GM18861 (cell line): ENCODE data around the gene MYT1.
"Not testable (repeated sequence)": the region's sequence is repeated elsewhere in the genome, so short reads cannot be mapped to it uniquely, and the experiment has no call there.

Experiments used
- ATAC-seq: cut with Tn5 transposase; IDR thresholded peaks from one replicate; pipeline ENCODE4 v1.9.1; 2021; ENCODE audit not compliant: unreplicated experiment

Gene MYT1

DNA sequence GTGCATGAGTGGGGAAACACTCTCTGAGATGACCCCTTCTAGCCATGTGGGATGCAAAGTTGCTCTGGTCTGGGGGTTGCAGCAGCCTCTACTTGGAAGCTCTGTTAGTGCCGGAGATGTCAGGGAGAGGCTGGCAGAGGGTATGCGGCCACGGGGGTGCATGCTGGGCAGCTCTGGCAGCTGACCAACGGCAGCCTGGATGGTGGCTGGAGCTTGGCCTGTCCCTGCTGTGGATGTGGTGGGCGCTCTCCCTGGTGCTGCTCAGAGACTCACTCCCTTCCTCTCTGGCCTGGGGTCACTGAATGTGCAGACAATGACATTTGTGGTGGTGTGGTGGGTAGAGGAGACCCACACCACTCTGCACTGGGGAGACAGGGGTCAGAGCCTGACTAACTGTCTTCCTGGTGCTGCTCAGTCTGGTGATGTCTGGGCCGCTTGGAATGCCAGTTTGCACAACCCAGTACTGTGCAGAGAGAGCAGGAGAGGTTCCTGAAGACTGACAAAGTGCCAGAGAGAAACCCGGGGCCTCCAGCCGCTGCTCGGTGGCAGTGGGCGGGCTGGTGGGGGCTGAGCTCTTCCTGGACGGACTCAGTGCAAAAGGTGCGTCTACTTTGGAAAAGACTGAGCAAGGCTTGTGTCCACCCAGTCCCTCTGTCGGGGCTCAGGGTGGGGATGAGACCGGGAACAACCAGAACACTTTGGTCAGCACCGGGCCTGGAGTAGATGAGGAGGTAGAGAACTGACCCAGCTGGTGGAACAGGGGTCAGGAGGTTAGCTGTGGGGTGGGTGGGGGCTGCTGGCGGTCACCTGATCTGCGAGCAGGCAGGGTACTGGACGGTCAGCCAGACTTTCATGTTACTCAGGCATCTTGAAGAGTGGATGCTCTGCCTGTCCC lies 2.7 kb downstream of the MYT1 start:
- ATAC-seq: no peak

GRCh38 chr20:64167676-64168075 lies 3.4 kb downstream of the MYT1 start:
- no peak for ATAC-seq

DNA sequence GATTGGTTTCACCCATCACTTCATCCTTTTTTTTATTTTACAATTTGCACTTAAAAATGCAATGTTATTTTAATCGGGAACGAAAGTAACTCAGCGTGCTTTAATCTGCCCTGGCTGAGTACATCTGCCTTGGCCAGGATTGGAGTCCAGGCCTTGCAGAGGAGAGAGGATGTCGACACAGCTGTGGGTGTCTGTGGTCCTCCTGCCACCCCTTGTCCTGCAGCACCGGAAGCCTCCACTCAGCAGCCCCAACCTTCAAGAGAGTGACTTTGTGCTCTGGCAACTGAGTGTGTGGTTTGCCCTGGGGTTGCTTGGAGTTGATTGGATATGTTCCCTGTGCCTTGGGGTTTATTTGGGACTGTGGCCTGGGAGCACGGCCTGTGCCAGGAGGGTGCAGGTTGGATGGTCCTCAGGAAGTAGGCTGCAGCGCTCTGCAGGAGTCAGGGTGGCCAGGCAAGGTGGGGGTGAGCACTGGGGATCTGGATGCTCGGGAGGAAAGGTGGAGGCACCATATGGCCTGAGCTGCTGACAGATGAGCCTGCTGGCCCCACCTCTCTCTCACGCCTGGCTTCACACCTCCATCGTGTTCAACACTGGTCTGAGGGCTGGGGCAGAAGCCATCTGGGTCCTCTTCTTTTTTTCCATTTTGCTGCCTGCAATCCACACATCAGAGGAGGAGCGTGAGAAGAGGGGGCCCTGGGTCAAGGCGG lies 4.3 kb downstream of the MYT1 start:
- no peak for ATAC-seq

DNA sequence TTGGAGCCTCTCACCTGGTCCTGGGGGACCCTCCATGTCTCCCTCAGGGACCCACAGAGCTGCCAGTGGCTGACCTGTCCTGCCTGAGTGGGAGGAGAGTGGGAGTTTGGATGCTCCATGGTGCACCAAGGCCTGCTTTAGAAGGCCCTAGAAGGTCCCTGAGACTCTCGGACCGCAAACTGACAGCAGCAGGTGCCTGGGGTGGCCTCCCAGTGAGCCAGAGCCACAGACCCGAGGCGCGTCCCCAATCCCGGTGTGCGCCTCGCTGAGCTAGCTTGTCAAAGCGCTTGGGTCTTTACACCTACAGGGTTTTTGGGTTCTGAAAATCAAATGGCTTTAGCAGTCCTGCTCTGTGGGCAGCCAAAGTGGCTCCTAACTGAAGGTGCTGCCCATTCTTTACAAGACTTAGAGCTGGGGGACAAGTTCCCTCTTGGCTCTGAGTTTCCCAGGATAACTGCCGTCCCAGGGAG lies 4.9 kb downstream of the MYT1 start:
- ATAC-seq: no peak

- ATAC-seq: no peak
These were observed 7.0 kb downstream of the MYT1 start for GRCh38 chr20:64171211-64171610.

DNA sequence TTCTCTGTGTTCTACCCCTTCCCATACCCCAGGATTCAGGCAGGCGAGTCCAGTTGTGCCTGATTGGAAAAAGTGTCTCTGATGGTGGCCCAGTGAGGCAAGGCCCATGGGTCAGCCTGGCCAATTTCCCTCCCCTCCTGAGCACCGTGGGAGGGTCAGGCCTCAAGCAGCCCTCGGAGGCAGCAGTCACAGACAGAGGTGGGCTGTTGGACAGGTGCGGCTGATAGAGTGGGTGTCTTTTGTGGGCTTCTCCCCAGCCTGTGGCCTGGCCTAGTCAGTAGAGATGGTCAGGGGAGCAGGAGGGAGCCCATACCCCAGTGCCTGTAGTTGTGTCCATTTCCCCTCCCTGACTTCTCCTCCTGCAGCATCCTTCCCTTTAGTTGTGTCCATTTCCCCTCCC lies 8.9 kb downstream of the MYT1 start:
- no peak for ATAC-seq

GRCh38 chr20:64176551-64176950 lies 12.3 kb downstream of the MYT1 start:
- no peak for ATAC-seq

DNA sequence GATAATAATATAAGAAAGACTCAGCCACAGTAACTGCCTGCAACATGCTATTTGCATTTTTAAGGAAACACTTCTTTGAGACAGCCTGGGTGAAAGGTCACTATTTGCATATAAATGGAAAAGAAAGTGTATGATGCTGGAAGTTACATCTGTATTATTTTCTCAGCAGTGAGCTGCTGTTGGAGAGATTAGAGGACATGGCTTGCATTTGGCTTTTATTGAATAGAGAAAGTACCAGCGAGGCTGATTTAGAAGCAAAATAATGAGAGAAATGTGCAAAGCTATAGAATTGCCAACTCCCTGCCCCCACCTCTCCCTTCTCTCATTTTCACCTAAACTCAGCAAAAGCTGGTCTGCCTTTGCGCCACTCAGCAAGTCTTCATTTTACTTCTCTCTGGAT lies 12.7 kb downstream of the MYT1 start:
- ATAC-seq: no peak

GRCh38 chr20:64177384-64177783 lies 13.1 kb downstream of the MYT1 start:
- ATAC-seq: no peak

GRCh38 chr20:64177787-64178186 lies 13.5 kb downstream of the MYT1 start:
- no peak for ATAC-seq

GRCh38 chr20:64178925-64179324 lies 14.7 kb downstream of the MYT1 start:
- not testable (repeated sequence) for ATAC-seq

GRCh38 chr20:64179805-64180204 lies 15.6 kb downstream of the MYT1 start:
- ATAC-seq: no peak

GRCh38 chr20:64180673-64181072 lies 16.4 kb downstream of the MYT1 start:
- ATAC-seq: no peak

- ATAC-seq: no peak
These were observed 17.1 kb downstream of the MYT1 start for GRCh38 chr20:64181391-64181790.

- no peak for ATAC-seq
These were observed 18.1 kb downstream of the MYT1 start for GRCh38 chr20:64182146-64182865.

- no peak for ATAC-seq
These were observed 19.1 kb downstream of the MYT1 start for GRCh38 chr20:64183313-64183712.

DNA sequence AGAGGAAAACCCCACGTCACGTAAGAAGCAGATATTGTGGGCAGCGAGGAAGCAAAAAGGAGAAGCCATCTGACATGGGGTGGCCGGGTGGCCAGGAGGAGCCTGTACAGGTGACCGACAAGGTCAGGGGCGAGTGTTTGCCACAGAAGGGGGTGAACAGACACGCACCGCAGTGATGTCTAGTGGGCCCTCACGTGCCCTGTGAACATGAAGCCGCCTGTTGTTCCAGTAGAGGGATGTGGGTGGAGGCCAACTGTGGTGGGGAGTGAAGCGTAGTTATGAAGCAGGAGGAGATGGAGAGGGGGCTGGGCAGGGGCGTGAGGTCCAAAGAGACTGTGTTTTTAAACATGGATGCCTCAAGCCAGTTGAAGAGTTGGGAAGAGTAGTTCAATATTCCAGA lies 20.5 kb downstream of the MYT1 start:
- ATAC-seq: no peak

DNA sequence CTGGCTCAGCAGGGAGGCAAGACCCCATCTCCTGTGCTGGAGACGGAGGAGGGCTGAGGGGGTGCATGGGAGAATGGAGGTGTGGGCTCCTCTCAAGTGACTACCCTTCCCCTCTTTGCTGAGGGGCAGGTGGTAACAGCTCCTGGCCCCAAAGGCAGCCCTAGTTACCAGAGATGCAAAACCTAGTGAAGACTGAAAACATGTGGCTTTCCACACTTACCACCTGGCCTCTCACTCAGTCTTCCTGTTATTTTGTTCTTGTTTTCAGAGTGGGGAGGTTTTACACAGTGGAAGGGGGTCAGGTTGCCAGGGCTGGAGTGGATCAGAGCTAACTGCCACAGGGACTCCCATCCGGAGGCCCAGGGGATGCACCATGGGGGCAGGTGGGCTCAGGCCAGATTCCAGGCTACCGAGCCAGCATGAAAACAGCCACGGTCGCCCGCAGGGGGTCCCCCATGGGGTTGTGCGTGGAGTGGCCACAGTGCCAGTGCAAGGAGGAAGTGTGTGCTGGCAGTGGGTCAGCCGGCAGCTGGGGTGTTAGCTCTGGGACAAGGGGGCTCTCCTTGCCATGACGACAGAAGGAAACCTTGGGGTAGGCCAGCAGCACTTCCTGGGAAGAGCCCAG lies 21.1 kb downstream of the MYT1 start:
- no peak for ATAC-seq

- no peak for ATAC-seq
These were observed 21.9 kb downstream of the MYT1 start for GRCh38 chr20:64186071-64186598.

DNA sequence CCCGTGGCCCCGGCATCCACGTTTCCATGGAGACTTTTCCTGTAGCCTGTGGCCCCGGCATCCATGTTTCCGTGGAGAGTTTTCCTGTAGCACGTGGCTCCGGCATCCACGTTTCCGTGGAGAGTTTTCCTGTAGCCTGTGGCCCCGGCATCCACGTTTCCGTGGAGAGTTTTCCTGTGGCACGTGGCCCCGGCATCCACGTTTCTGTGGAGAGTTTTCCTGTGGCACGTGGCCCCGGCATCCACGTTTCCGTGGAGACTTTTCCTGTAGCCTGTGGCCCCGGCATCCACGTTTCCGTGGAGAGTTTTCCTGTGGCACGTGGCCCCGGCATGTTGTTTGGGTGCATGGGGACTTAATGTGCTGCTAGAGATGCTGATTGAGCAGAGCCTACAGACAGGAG lies 23.0 kb downstream of the MYT1 start:
- not testable (repeated sequence) for ATAC-seq

DNA sequence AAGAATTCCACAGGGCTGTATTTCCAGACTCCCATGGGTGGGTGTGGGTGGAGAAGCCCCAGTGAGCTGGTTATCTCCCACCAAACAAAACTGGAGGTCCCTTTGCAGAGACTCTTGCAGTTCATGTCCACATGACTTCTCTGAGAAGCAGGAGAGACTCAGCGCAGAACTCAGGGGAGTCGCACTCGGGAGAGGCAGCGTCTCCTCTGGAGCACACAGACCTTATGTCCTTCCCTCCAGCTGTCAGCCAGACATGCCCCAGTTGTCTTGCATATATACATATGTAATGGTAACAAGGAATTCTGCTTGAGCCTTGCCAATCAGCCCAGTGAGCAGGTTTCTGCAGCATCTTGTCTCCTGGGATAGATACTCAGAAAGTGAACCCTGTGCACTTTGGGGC lies 23.8 kb downstream of the MYT1 start:
- no peak for ATAC-seq
